ENCODE data around the gene MPV17. TPM values are rescaled to one million over a fixed set of nuclear protein-coding genes. Genes with fewer than 3 reads are reported as not detected.
"Not testable (repeated sequence)": the region's sequence is repeated elsewhere in the genome, so short reads cannot be mapped to it uniquely, and the experiment has no call there.

MPV17 gene, protein sequence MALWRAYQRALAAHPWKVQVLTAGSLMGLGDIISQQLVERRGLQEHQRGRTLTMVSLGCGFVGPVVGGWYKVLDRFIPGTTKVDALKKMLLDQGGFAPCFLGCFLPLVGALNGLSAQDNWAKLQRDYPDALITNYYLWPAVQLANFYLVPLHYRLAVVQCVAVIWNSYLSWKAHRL
- 77.1 TPM for total RNA-seq

GRCh38 chr2:27322766-27323595 lies at the start of gene MPV17:
Gene MPV17 (minus strand): TSS chr2:27323097. CDS start chr2:27322517, 580 bp downstream.
- DNase-seq (ENCODE audit: low spot score): peak; percentile 95

GRCh38 chr2:27370816-27371620 lies 48.1 kb upstream of the MPV17 start:
- DNase-seq (ENCODE audit: low spot score): peak; percentile 61

DNA sequence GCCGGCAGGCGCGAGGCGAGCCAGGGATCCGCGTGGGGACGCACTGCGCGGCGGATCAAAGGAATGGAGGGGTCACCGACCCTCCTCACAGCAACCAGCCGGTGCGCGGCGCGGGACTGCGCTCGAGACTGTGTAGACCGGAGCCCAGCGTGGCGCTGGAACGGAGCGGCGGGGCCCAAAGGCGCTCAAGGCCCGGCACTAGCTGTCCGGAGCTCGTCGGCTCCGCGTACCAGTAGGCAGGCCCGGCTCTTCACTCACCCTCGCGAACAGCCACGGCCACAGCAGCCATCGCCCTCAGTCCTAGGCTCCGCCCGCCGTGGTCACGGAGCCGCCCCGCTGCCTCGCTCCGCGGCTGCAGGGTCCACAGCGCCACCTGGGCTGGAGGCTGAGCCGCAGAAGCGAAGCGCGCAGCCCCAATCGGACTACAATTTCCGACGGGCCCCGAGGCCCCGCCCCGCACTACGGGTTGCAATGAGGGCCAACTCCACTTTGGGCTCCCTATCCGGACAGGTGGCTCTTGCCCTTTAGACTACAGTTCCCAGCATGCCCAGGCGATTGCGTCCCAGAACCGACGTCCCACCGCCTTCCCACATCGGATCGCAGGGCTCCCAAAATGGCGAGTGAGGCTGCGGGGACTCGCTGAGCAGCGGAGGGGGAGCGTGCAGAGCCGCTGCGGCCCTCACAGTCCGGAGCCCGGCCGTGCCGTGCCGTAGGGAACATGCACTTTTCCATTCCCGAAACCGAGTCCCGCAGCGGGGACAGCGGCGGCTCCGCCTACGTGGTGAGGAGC lies 47.3 kb upstream of the MPV17 start, which contains the start of the genes EIF2B4 and SNX17:
Gene EIF2B4 (minus strand): TSS at position 313 of the 790 bp plus-strand sequence. CDS start 24 bp downstream, at position 289.
Gene SNX17 (plus strand): TSS at position 591 of the 790 bp plus-strand sequence. CDS start 128 bp downstream, at position 719.
- DNase-seq (ENCODE audit: low spot score): peak; percentile 99

DNA sequence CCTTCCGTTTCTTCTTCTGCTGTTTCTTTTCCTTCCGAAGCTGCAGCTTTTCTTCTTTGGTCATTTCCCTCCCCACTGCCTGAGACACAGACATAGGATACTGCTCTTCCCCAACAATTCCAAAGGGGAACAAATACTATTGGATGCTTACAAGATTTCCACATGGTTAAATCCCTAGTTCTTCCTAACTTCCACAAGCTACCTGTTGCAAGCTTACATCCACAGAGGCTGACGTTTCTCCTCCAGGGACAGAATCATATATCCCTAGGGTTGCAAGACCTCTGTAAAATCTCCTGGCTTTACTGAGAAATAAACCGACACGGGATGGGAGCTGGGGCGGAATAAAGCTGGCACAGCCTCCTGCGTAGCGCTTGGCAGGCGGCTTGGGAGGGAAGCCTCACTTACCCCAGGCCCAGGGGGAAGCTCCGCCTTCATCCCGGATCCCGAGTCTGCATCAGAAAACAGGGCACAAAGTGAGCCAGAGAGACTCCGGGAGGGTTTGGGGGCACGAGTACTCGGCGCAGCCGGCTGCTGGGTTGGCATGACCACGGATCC lies 46.7 kb upstream of the MPV17 start:
- no peak for DNase-seq (ENCODE audit: low spot score)

DNA sequence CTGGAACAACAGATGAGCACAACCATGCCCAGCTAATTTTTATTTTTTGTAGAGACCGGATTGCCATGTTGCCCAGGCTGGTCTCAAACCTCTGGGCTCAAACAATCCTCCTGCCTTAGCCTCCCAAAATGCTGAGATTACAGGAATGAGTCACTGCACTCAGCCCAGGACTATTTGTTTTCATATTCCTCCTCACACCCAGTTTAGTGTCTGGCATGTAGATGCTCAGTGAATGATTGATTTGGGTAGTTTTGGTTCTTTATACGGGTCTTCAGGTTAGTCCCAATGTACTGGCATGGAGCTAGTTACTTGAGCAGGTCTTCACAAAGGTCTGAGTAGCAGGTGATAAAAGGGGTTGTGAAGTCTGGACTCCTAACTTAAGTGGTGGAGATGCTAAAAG lies 41.0 kb upstream of the MPV17 start:
- no peak for DNase-seq (ENCODE audit: low spot score)

- DNase-seq (ENCODE audit: low spot score): no peak
Observed at GRCh38 chr2:27362678-27363420, 40.0 kb upstream of the MPV17 start.

- peak; percentile 95 for DNase-seq (ENCODE audit: low spot score)
Observed at GRCh38 chr2:27356382-27357181, 33.7 kb upstream of the MPV17 start, which contains the start of gene GTF3C2. Gene GTF3C2 (minus strand): TSS chr2:27356764. CDS start chr2:27343554, 13,210 bp downstream.

GRCh38 chr2:27356056-27356381 lies 33.1 kb upstream of the MPV17 start:
- DNase-seq (ENCODE audit: low spot score): peak; percentile 70

DNA sequence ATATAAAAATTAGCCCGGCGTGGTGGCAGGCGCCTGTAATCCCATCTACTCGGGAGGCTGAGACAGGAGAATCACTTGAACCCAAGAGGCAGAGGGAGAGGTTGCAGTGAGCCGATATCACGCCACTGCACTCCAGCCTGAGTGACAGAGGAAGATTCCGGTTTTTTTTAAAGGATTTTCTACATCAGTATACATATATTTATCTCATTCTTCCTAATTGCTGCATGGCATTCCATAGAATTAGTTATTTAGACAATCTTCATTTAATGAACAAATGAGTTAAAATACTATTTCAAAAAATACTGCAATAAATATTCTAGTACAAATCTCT lies 31.7 kb upstream of the MPV17 start:
- no peak for DNase-seq (ENCODE audit: low spot score)

- DNase-seq (ENCODE audit: low spot score): no peak
Observed at GRCh38 chr2:27353762-27354596, 31.1 kb upstream of the MPV17 start.

- DNase-seq (ENCODE audit: low spot score): not testable (repeated sequence)
Observed at GRCh38 chr2:27353386-27353761, 30.5 kb upstream of the MPV17 start.

- DNase-seq (ENCODE audit: low spot score): no peak
Observed at GRCh38 chr2:27351802-27352598, 29.1 kb upstream of the MPV17 start.

DNA sequence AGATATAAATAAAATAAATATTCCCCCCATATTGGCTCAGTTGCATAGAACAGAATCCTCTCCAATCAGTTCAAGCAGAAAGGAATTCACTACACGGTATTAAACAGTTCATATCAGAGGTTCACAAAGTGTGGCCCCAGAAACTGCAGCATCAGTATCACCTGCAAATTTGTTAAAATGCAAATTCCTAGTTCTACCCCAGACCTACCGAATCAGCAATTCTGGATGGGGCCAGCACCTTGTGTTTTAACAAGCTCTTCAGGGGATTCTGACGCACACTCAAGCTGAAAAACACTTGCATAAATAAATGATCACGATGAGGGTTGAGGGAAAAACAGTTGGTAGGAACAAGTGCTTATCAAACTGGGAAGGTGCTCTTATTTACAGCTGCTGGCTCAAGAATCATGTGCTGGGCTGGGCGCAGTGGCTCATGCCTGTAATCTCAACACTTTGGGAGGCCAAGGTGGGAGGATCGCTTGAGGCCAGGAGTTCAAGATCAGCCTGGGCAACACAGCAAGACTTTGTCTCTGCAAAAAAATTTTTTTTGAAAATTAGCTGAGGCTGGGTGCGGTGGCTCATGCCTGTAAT lies 27.3 kb upstream of the MPV17 start:
- DNase-seq (ENCODE audit: low spot score): no peak

GRCh38 chr2:27347641-27348040 lies 24.7 kb upstream of the MPV17 start:
- DNase-seq (ENCODE audit: low spot score): no peak

DNA sequence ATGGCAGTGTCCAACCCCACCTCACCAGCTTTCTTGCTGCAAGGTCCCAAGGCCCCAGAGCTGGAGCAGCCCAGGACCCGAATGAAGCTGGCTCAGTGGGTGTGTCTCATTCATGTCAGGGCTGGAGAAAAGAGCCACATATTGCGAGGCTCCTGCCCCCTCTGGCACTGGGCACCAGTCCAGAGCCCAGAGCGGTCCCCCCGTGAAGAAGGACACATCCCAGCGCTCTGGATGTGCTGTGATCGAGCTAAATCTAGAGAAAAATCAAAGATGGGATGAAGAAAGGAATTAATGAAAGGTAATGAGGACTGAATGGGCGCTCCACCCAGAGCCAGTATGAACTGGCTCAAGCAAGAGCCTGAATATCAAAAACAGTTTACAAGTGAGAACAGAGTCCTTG lies 13.3 kb upstream of the MPV17 start:
- no peak for DNase-seq (ENCODE audit: low spot score)

DNA sequence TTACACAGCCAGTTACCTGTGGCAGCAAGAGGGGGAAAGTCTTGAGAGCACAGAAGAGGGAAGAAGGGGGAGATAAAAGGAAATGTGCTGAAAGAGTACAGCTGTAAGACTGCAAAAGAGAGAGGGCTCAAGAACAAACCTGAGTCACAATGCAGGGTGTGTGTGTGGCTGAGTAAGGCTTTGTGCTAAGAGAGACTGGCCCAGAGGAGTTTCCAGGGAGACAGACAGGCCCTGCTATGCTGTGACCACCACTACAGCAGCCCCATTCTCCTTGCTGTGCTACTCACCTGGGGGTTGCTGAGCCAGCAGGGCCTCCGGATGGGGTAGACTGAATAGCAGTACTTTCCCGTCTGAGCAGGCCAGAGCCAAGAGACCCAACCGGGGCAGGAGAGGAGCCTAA lies 12.4 kb upstream of the MPV17 start:
- DNase-seq (ENCODE audit: low spot score): no peak

- DNase-seq (ENCODE audit: low spot score): no peak
Observed at GRCh38 chr2:27324720-27325119, 1.8 kb upstream of the MPV17 start.
